ENCODE results near the gene CEL. TPM values are rescaled to one million over a fixed set of nuclear protein-coding genes. Genes with fewer than 3 reads are reported as not detected.
"Not testable (repeated sequence)": the region's sequence is repeated elsewhere in the genome, so short reads cannot be mapped to it uniquely, and the experiment has no call there.

Gene CEL
- total RNA-seq, 2 donors from 2014 or later, result 0.94 to 1.9 TPM

DNA sequence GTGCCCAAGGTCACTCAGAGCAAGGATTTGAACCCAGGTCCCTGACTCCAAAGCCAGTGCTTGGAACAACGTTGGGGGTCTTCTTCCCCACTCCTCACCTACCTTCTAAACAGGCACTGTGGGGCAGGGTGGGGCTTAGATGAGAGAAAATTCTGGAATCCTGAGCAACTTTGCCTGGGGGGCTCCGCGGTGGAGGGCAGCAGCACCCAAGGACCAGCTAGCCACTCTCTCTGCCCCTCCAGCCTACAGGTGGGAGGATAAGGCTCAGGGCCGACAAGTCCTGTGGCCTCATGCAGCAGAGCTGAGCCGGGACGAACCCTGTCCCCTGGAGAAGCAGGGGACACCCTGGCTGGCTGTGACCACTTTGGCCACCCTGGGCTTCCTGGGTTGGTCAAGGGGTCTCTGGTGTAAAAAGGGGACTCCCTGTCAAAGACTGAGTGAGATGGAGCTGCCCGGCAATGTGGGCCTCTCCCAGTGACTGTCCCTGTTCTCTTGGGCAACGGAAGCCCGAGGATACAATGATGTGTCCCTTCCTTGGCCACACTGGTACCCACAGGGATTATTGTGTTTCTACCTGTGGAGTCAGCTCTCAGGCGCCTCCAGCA, 26.5 kb downstream of the CEL start:
- no peak for DNase-seq (ENCODE audit: low spot score)
- Histone ChIP-seq H3K27ac (no peak overlapping the region), H3K9me3 (no peaks in the 10 kb centered on the region), H3K36me3 (no peaks in the 10 kb centered on the region), H3K4me3 (no peak overlapping the region), H3K4me1 (no peaks in the 10 kb centered on the region), H3K27me3 (no peaks in the 10 kb centered on the region)
- TF ChIP-seq, protein P1, sequence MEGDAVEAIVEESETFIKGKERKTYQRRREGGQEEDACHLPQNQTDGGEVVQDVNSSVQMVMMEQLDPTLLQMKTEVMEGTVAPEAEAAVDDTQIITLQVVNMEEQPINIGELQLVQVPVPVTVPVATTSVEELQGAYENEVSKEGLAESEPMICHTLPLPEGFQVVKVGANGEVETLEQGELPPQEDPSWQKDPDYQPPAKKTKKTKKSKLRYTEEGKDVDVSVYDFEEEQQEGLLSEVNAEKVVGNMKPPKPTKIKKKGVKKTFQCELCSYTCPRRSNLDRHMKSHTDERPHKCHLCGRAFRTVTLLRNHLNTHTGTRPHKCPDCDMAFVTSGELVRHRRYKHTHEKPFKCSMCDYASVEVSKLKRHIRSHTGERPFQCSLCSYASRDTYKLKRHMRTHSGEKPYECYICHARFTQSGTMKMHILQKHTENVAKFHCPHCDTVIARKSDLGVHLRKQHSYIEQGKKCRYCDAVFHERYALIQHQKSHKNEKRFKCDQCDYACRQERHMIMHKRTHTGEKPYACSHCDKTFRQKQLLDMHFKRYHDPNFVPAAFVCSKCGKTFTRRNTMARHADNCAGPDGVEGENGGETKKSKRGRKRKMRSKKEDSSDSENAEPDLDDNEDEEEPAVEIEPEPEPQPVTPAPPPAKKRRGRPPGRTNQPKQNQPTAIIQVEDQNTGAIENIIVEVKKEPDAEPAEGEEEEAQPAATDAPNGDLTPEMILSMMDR (IDR thresholded peaks at IDR 0.05), result no peak

GRCh38 chr9:133088756-133089155, 27.0 kb downstream of the CEL start:
- Histone ChIP-seq H3K4me1 (no peaks in the 10 kb centered on the region), H3K9me3 (no peaks in the 10 kb centered on the region), H3K4me3 (no peak overlapping the region), H3K27ac (no peak overlapping the region), H3K27me3 (no peaks in the 10 kb centered on the region), H3K36me3 (no peaks in the 10 kb centered on the region)
- TF ChIP-seq, protein P1 (IDR thresholded peaks at IDR 0.05), result no peak
- no peak for DNase-seq (ENCODE audit: low spot score)

GRCh38 chr9:133089271-133089671, 27.5 kb downstream of the CEL start:
- no peak for DNase-seq (ENCODE audit: low spot score)
- no peak overlapping the region for H3K27ac ChIP-seq
- no peak overlapping the region for H3K4me3 ChIP-seq
- H3K27me3 ChIP-seq, result no peaks in the 10 kb centered on the region
- no peaks in the 10 kb centered on the region for H3K36me3 ChIP-seq
- H3K9me3 ChIP-seq, result no peaks in the 10 kb centered on the region
- TF ChIP-seq, protein P1 (IDR thresholded peaks at IDR 0.05), result no peak
- no peaks in the 10 kb centered on the region for H3K4me1 ChIP-seq

GRCh38 chr9:133090187-133090586, 28.4 kb downstream of the CEL start:
- DNase-seq (ENCODE audit: low spot score), result no peak
- Histone ChIP-seq H3K4me3 (no peak overlapping the region), H3K4me1 (no peaks in the 10 kb centered on the region), H3K36me3 (no peaks in the 10 kb centered on the region), H3K27me3 (no peaks in the 10 kb centered on the region), H3K27ac (no peak overlapping the region), H3K9me3 (peaks cover 4 to 5% of the 10 kb centered on the region in 2 donors)
- TF ChIP-seq, protein P1 (IDR thresholded peaks at IDR 0.05), result no peak

DNA sequence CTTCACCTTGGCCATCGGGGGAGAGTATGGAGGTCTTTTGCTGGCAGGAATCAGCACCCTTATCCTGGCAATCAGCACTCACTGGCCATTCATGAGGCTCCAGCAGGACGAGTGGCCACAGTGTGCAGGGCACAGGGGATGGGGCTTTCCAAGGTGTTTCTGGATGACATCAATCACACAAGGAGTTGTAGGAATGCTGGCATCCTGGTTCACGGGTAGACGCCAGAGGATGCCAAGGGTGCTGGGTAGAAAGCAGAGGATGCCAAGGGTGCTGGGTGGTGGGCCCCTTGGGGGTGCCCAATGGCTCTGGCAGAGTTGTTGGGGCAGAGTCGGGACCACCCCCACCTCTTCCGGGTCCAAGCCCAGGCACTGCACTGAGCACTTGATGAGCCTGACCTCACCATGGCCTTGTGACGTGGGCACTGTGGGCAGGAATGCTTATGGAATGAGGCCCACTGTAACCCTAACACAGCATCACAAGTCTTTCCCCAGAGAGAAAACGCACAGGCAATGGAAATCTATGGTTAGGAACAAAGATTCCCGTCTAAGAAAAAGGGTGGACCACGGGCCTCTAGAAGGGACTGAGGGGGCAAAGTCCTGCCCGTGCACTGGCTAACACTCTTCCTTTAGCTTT, 29.1 kb downstream of the CEL start:
- Histone ChIP-seq H3K4me1 (no peaks in the 10 kb centered on the region), H3K36me3 (no peaks in the 10 kb centered on the region), H3K4me3 (no peak overlapping the region), H3K27ac (no peak overlapping the region), H3K27me3 (no peaks in the 10 kb centered on the region), H3K9me3 (peaks cover 4 to 11% of the 10 kb centered on the region in 2 donors)
- TF ChIP-seq, protein P1 (IDR thresholded peaks at IDR 0.05), result no peak
- DNase-seq (ENCODE audit: low spot score), result no peak

- not testable (repeated sequence) for DNase-seq (ENCODE audit: low spot score); H3K4me1 ChIP-seq
Observed at GRCh38 chr9:133094351-133094750, 32.6 kb downstream of the CEL start.

More at GRCh38 chr9:133094351-133094750, 32.6 kb downstream of the CEL start:
- Histone ChIP-seq H3K36me3 (peaks cover 28% of the 10 kb centered on the region), H3K9me3 (peaks cover 4 to 21% of the 10 kb centered on the region in 2 donors)
- not testable (repeated sequence) for H3K4me3 ChIP-seq, H3K27ac ChIP-seq, H3K27me3 ChIP-seq
